ENCODE data around the gene PTPRN2. TPM values are rescaled to one million over a fixed set of nuclear protein-coding genes. Genes with fewer than 3 reads are reported as not detected.

The PTPRN2 gene
- total and polyA plus RNA-seq, 2 of the 8 experiments (the other 6 are each of a cell fraction or from before 2014, with no cell fraction given), result 2.6 to 4.5 TPM

DNA sequence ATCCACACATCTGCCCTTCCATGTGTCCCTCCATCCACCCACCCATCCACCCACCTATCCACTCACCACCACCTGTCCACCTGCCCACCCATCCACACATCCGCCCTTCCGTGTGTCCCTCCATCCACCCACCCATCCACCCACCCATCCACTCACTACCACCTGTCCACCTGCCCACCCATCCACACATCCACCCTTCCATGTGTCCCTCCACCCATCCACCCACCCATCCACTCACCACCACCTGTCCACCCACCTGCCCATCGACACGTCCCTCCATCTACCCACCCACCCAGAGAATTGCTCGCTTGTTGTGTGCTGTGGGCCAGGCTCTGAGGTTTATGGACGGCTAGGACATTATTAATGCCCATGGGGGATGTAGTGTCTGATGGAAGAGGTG, 750.6 kb downstream of the PTPRN2 start:
- Histone ChIP-seq H4K8ac (ENCODE audit: extremely low read depth, insufficient read depth, low read length) (no peak overlapping the region), H4K20me1 (replicated peaks in 1 of 2; ENCODE audit: control insufficient read depth in 1 of 2, insufficient read depth in 2 of 2, low read length in 2 of 2) (peaks cover 0 to 2% of the 10 kb centered on the region in 2 experiments), H2BK5ac (ENCODE audit: low read depth, low read length) (no peak overlapping the region), H3K4ac (replicated peaks; ENCODE audit: insufficient read length, low read depth, low read length) (no peak overlapping the region), H2AFZ (ENCODE audit: low read length) (no peak overlapping the region), H3K9me3 (ENCODE audit: insufficient read depth in 2 of 2, low read depth in 1 of 2, low read length in 1 of 2) (peaks cover 4 to 5% of the 10 kb centered on the region in 2 experiments; a peak in 2 of 4 replicates), H3K14ac (ENCODE audit: insufficient read length) (no peak overlapping the region), H3K79me2 (ENCODE audit: control insufficient read depth in 1 of 2, insufficient read depth in 2 of 2, low read length in 2 of 2) (no peaks in the 10 kb centered on the region), H3K27ac (ENCODE audit: low read depth, low read length) (no peak overlapping the region), H3K79me1 (ENCODE audit: low read depth, low read length) (no peaks in the 10 kb centered on the region), H3K56ac (replicated peaks; ENCODE audit: insufficient read length, low read depth, low read length) (no peak overlapping the region), H2AK5ac (ENCODE audit: low read depth, low read length) (no peak overlapping the region), H2BK120ac (replicated peaks; ENCODE audit: low read depth, low read length) (no peak overlapping the region), H4K91ac (replicated peaks; ENCODE audit: insufficient read length, low read length) (no peak overlapping the region), H3K36me3 (ENCODE audit: control insufficient read depth in 2 of 4, insufficient read depth in 4 of 4, low read length in 3 of 4) (no peaks in the 10 kb centered on the region; a peak in 1 of 8 replicates), H3K4me2 (ENCODE audit: insufficient read depth in 1 of 2, low read depth in 2 of 2, low read length in 2 of 2) (no peak overlapping the region), H3K4me1 (replicated peaks in 1 of 4; ENCODE audit: control insufficient read depth in 3 of 4, insufficient read depth in 4 of 4, low read length in 3 of 4) (peaks cover 9 to 25% (median 15%) of the 10 kb centered on the region in 4 experiments), H2BK12ac (ENCODE audit: low read depth, low read length) (no peak overlapping the region), H3K27me3 (replicated peaks in 1 of 4; ENCODE audit: control insufficient read depth in 3 of 4, extremely low read depth in 1 of 4, insufficient read depth in 3 of 4, low read length in 3 of 4) (peaks cover 0 to 3% (median 0%) of the 10 kb centered on the region in 4 experiments; a peak in 3 of 7 replicates), H3K4me3 (ENCODE audit: extremely low read depth in 1 of 4, insufficient read depth in 2 of 4, low read depth in 3 of 4, low read length in 4 of 4) (no peak overlapping the region), H3K9ac (replicated peaks in 1 of 4; ENCODE audit: extremely low read depth in 1 of 4, low read depth in 3 of 4, low read length in 3 of 4) (no peak overlapping the region), H3K23ac (ENCODE audit: insufficient read length) (no peak overlapping the region), H4K5ac (ENCODE audit: insufficient read length, low read depth, low read length) (no peak overlapping the region), H2BK20ac (ENCODE audit: low read length) (no peak overlapping the region), H3K18ac (ENCODE audit: extremely low read depth, low read length) (peak overlapping the region; percentile 48; the same call in 1 of the 2 replicates), H2BK15ac (ENCODE audit: low read length) (peak overlapping the region; percentile 76; the same call in 1 of the 2 replicates), H3K23me2 (ENCODE audit: low read depth, low read length) (peaks cover 13% of the 10 kb centered on the region)
- DNase-seq (ENCODE audit: low read depth in 1 of 2, low spot score in 2 of 2) (no peak), FAIRE-seq (no peak)
- POLR2A ChIA-PET (ENCODE audit: partially characterized antibody), result no interaction called here
- TF ChIP-seq CREB1 (IDR thresholded peaks at IDR 0.05) (no peak), CBX5 (IDR thresholded peaks at IDR 0.05; ENCODE audit: low read depth, low read length) (no peak)
- WGBS, 2 experiments (ENCODE audit: extremely low coverage in 1 of 2, insufficient coverage in 1 of 2, insufficient read length in 1 of 2, insufficient replicate concordance in 2 of 2, low coverage in 1 of 2, low lambda C conversion rate in 2 of 2, missing lambda C conversion rate in 1 of 2), result 95% methylated on average over 4 of the region's 6 CpGs; no CpG with 5 or more reads in 1 of the 2 experiments
- CTCF ChIA-PET (ENCODE audit: partially characterized antibody), result no interaction called here

Data from H1 (cell line).